Measurements from ENCODE around the gene ARHGEF28.

The ARHGEF28 gene

GRCh38 chr5:73909474-73909873 lies 283.5 kb downstream of the ARHGEF28 start:
- DNase-seq = no peak

- DNase-seq = peak; percentile 60
These were observed 285.9 kb downstream of the ARHGEF28 start for GRCh38 chr5:73911761-73912393.

DNA sequence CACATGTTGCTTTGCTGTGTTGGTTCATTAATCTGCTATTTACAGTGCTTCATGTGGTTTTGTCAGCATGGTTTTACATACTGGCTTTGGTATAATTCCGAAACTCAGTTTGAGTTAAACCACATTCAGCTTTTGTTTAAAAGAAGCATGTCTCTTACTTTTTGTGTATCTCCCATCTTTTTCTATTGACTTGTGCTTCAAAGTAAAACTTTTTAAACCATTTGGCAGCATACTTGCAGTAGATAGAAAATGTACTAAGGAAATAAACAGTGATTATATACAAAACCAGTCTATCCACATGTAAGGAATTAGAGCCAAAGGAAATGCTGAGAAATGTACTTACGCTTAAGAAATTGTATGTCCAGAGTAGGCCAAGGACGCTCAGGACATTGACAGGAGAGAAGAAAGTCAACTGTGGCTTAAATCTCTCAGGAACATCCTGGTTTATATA lies 286.9 kb downstream of the ARHGEF28 start:
- DNase-seq = no peak

DNA sequence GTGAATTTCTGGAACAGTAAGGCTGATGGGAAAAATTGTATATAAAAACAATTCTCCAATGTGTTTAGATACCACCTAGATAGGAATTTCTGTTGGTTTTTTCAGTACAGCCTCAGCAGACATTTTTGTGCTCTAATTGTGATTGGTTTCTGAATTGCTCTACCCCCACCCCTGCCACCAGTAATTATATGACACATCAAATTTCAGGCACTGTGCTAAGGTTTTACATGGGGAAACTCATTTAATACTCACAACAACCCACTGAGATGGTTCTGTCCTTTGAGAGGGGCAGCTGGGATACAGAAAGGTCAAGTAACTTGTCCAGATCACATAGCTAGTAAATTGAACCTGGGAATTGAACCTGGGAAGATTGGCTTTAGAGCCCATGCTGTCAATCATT lies 288.0 kb downstream of the ARHGEF28 start:
- no peak for DNase-seq

GRCh38 chr5:73915345-73915744 lies 289.3 kb downstream of the ARHGEF28 start:
- no peak for DNase-seq

DNA sequence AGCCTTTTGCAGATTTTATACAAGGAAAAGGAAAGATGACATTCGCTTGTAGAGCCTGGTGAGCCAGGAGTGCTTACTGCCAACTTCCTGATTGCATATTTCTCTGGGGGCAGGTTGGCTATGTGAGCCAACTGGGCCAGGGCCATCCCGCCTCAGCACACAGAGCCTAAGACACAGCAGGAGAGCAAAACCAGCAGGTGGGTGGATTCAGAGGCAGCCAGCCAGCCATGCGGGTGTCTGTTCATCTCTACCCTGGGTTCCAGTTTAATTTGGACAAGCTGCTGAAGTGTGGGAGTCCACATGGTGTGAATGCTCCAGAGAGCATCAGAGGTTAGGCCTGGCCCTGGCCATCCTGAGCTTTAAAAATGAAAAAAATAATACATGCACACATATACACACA lies 291.4 kb downstream of the ARHGEF28 start:
- peak; percentile 23 for DNase-seq

DNA sequence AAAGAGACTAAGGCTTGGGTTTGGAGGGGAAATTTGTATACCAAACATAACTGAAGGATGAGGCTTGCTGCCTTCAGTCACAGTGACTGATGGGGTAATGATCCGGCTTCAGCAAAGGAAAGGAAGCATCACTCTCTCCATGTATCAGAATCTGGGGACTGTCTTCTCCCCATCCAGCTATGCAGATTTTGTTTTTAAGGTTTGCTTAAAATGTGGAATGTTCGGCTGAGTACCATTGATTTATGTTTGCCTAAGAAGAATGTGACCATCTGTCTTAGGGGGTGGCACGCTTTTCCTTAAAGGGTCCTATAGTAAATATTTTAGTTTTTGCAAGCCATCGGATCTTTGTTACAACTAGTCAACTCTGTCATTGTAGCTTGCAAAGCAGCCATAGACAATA lies 291.9 kb downstream of the ARHGEF28 start:
- DNase-seq = no peak

- no peak for DNase-seq
These were observed 292.8 kb downstream of the ARHGEF28 start for GRCh38 chr5:73918791-73919221.

DNA sequence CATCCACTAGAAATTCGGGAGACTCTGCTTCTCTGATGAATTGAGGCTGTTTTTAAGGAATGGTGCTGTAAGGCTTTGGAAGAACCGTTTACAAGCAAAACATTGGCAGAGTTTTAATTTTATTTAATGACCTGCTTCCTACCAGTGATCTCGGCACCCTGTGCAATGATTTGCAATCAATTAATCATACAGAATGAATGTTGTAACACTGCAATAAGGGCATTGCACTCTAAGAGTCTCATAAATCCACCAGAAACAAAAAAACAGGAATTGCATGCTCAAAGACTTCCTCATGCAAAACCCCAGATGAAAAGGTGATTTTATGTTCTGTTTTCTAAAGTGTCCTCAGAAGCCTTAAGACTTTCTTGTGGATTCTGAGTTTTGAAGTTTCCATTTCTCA lies 295.7 kb downstream of the ARHGEF28 start:
- DNase-seq = no peak

DNA sequence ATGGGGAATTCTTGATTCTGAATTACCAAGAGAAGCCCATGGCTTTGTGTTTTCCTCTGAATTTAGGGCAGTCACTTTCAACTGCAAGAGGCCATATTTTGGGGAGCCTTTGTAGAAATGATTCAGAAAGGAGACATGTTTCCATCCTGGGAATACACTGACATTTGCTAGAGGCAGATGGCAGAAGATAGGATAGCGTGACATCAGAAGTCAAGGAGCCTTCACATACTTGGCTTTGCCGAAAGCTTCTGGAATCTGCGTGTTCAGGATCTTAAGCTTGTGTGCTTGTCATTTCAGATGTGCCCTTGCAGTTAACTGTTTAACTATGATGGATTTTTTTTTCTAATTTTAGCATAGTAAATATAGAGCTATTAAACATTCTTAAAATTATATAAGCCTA lies 296.2 kb downstream of the ARHGEF28 start:
- no peak for DNase-seq

DNA sequence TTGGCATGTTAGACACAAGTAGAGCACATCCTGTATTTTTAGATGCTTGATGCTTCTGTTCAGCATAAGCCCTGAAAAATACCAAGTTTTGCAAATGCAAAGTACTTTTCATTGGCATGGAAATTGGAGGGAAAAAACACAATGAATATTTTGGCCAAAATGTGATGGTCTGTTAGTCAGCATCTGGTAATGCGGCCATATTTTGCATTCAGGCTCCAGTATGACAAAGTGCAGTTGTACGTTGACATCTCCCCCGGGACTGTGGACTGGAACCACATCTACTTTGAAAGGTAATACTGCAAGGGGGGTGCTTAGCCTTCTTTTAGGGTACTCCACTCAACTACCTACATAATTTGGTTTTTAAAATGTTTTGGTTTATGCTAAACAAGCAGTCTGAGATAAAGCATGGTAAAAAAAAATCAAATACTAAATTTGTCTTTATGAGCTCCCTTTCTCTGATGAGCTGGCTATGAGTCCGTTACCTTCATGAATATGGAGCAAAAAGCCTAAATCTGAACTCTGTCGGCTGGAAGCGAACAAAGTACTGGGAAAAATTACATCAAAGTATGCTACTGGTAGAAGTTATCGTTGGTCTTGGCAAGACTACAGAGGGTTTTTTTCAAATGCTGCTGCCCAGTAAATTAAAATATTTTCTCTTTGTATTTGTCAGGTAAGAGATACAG lies 297.0 kb downstream of the ARHGEF28 start:
- no peak for DNase-seq

DNA sequence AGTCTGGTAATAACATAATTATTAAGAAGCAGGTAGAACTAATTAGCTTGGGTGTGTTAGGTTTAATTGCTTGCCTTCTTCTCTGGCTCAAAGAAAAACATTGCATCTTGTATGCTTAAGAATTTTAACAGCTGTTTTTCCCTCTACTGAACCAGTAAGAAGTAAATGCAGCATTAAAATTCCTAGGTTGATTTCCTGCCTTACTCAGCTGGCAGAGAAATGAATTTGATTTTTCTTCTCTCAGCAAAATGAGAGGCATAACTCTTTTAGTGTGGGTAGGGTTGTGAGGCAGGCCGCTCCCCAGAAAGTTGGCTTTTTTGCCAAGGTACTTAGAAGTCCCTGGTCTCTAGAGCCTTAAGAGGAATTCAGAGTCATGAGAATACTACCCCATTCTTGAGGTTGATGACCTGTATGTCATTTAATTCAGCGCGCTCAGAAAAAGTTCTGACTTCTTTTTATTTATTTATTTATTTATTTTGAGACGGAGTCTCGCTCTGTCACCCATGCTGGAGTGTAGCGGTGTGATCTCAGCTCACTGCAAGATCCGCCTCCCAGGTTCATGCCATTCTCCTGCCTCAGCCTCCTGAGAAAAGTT lies 302.6 kb downstream of the ARHGEF28 start:
- no peak for DNase-seq

DNA sequence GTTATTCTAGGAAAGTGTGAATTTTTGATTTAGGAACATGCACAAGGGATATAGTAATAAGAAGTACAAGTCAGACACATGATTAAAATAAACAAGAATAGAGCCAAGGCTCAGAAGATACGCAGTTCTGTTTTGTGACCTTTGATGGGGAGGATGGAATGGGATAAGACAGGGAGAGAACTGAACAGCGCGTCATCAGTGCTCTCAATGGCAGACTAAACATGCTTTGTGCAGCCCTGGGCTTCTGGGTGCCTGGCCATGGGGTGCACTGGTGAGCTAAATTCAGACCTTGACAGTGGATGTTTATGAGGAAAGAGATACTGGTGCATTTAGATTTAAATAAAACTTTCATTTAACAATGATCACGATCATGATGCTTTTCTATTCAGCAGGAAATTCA lies 309.7 kb downstream of the ARHGEF28 start:
- DNase-seq = no peak

GRCh38 chr5:73938280-73938937 lies 312.4 kb downstream of the ARHGEF28 start:
- DNase-seq = no peak

- DNase-seq = no peak
These were observed 312.9 kb downstream of the ARHGEF28 start for GRCh38 chr5:73938938-73939320.

GRCh38 chr5:73939557-73939956 lies 313.6 kb downstream of the ARHGEF28 start:
- no peak for DNase-seq

DNA sequence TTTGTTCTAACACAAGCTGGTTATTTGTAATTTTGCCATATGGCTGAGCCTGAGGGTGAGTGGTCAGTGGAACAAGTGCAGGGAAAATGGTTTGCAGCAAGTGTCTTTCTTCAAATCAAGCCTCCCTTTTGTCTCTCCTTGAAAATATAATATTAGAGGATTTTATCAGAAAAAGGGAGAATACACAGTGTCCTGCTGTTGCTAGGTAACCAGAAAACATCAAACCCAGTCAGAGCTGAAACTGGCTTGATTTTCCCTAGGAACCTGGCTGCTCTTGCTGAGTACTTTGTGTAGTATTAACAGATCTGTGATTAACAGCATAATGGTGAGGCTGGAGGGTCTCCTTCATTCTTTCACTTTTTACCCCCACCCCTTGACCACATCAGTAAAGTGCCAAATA lies 314.0 kb downstream of the ARHGEF28 start:
- no peak for DNase-seq

- DNase-seq = no peak
These were observed 314.8 kb downstream of the ARHGEF28 start for GRCh38 chr5:73940801-73941200.

DNA sequence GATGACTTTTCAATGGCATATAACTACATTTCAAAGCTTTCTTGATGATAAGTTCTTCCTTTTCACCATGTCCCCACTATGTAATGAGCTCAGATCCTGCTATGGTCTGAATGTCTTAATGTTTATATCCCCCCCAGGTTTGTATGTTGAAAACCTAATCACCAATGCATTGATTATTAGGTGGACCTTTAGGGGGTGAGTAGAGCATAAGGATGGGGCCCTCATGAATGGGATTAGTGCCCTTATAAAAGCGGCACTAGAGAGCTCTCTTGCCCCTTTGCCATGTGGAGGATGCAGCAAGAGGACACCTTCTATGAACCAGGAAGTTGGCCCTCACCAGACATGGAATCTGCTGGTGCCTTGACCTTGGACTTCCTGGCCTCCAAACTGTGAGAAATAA lies 316.8 kb downstream of the ARHGEF28 start:
- DNase-seq = no peak

DNA sequence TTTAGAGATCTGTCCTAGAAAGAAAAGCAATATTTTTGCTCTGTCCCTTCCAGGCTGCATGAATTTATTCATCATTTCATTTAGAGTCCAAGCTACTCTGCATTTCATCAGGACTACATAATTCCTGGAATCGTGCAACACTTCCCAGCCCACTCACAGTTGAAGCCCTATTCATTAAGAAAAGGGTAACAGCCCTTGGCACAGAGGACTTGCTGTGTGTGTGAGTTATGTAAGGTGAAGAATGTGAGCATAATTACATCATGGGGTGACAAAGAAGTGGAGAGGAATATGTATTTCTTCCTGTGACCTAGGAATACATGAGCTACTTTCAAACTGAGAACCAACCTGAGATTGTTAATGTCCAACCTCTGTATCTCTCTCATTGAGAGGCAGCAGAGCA lies 317.4 kb downstream of the ARHGEF28 start:
- no peak for DNase-seq

DNA sequence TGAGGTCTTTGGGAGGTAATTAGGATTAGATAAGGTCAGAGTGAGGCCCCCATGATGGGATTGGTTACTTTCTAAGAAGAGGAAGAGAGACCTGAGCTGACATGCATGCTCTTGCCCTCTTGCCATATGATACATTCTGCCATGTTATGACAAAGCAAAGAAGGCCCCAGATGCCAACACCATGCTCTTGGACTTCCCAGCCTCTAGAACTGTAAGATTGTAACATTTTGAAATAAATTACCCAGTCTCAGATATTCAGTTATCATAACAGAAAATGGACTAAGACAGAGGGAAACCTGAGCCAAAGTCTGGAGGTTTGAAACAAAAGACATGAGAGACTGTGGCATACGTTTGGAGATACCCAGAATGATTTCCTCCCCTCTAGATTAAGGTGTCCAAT lies 318.6 kb downstream of the ARHGEF28 start:
- DNase-seq = no peak

DNA sequence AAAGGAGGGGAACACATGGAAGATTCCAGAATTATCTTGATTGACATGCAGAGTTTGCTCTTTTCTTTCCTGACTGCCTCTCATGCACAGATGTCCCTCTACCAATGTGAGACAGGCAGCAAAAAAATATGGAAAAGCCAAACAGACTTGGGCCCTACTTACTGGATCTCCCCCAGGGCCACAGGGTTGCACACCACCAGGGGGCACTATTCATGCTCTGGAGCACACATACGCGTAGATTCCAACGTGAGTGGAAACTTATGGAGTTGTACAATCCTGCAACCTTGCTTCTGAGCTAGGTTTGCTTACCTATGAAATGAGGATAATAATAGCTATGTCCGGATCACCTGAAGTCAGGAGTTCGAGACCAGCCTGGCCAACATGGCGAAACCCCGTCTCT lies 319.5 kb downstream of the ARHGEF28 start:
- no peak for DNase-seq

DNA sequence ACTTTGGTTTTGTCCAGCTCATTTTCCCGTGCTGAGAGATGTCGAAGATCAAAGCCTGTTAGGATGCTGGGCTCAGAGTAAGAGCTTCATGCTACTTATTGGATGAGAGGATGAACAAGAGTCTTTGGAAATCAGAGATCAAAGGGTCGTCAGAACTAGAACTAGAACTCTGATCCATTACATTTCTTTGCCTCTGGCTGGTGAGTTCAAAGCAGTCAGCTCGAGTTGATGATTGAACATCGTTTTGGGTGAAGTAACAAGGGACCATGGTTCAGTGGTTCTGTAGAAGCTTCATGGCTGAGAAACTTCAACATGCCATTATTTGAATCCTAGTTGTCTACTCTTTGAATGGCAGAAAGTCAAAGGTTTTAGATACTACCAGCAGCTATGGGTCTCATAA lies 320.3 kb downstream of the ARHGEF28 start:
- no peak for DNase-seq

Measured in NCI-H2171 (cell line).